ENCODE data around the gene GSTO2.

GRCh38 chr10:104255311-104255981 lies 13.5 kb upstream of the GSTO2 start:
- TF ChIP-seq CTCF (IDR thresholded peaks at IDR 0.05 in 8 of 11, conservative IDR thresholded peaks at IDR 0.05 in 3 of 11): no peak
- peak in 1 of 3 donors; percentile 43 for TF ChIP-seq POLR2A (IDR thresholded peaks at IDR 0.05)
- TF ChIP-seq POLR2AphosphoS5 (IDR thresholded peaks at IDR 0.05): peak in 1 of 3 donors; percentile 68
